GF-D8 (cell line): ENCODE data around the gene ASIC4.

Experiments
- DNase-seq: peaks from one replicate; lab custom pipeline; 2025; lab: John Stamatoyannopoulos, UW

ASIC4 gene

DNA sequence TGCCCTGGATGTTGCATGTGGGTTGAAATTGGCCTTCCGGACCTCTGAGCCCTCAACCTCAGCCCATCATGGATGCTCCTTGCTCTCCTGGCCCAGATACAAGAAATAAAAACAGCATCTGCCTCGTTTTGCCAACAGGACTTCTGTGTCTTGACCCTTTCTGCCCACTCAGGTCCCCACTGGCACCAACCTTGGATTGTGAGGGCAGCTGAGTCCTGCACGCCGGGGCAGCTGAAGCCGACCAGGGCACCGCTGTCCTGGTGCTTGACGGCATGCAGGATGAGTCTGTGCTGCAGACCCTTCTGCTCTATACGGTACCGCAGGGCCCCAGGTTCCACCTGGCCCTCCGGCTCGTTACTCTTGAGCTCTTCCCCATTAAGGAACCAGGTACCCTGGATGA, 52.4 kb downstream of the ASIC4 start:
- no peak for DNase-seq

DNA sequence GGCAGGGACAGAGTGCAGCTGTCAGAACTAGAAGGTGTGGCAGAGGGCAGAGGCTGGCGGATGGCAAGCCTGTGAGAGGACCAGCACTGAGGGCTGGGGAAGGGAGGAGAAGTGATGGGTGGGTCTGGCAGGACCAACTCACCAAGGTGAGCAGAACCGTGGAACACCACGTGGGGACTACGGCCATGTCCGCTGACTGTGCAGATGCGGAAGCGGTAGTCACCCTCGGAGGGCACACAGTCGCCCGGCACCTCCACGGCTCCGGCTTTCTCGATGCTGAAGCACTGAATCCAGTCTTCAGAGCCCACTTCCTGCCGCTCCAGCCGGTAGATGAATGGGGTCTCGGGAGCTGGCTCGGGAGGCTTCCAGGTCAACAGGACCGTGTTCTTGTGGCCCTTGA, 52.8 kb downstream of the ASIC4 start:
- DNase-seq: no peak

DNA sequence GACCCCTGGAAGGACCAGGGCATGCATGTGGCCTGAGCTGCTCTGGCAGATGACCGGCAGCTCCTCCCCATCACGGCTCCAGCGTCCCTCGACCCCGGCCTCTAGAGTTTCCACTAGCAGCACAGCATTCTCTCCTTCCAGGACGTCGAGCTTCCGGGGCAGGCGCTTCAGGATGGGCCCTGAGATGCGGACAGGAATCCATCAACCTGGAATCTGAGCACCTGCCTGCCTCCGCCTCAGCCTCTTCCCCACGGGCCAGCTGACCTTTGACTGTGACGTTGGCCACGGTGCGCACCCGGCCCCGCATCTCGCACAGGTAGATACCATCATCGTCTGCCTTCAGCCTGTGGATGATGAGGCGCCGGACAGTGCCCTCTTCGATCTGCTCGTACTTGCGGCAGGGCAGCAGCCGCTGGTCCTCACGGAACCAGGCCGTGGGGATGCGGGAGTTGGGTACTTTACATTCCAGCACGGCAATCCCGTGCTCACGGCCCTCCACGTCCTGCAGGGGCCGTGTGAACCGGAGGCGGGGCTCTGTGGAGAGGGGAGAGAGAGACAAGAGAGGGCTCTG, 53.6 kb downstream of the ASIC4 start:
- no peak for DNase-seq

DNA sequence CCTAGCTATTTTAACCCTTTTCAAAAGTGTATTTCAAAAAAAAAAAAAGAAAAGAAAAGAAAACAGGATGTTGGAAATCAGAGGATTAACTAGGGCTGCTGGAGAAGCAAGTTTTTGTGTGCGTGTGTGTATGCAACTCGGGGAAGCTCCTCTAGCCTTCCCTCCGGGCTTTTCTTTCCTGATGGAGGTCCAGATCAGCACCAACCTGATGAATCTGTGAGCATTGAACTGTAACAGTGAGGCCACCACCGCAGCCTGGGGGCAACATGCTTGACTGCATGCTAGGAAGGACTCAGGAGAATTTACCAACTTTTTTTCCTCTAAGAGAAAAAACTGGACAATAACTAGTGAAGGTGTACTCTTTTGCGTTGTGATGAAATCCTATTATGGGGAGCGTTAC, 54.8 kb downstream of the ASIC4 start:
- DNase-seq: no peak

DNA sequence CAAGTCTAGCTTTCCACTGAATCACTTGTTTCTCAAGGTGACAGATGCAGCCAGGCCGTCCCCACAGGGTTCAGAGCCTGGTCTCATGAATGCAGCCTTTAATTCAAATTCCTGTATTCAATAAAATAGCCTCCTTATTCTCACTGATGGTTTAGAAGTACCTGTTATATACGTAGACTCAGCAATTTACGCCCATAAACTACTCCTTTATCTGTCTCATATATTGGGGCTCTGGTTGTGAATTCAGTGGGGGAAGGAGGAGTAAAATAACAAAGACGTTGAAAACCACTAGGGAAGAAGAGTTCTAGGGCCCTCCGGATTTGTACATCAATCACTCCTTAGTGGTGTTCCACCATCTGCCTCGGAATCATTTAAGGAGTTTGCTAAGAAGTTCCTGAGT, 55.4 kb downstream of the ASIC4 start:
- no peak for DNase-seq

DNA sequence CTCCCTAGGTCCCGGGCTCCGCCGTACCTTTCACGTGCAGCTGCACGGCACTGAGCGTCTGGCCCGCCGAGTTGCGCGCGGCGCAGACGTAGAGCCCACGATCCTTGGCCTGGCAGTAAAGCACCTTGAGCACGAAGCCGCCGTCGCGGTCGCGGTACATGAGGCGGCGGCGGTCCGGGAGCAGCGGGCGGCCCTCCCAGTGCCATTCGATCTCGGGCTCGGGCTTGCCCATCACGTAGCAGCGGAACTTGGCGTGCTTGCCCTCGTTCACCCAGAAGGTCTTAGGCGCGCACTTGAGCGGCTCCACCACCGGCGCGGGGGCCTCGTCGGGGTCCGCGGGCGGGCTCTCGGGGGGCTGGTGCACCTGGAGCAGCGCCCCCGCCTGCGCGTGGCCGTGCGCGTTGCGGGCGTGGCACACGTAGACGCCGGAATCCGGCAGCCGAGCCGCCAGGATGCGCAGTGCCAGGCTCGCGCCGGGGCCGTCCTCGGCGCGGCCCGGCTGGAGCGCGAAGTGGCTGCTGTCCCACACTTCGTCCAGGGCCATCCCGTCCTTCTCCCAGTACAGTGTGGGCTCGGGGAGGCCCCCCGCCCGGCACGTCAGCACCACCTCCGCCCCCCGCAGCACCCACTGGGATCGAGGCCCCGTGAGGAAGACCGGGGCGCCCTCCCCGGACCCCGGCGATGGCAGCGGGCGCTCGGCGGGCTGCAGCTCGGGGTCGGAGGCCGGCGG, 56.1 kb downstream of the ASIC4 start:
- no peak for DNase-seq

DNA sequence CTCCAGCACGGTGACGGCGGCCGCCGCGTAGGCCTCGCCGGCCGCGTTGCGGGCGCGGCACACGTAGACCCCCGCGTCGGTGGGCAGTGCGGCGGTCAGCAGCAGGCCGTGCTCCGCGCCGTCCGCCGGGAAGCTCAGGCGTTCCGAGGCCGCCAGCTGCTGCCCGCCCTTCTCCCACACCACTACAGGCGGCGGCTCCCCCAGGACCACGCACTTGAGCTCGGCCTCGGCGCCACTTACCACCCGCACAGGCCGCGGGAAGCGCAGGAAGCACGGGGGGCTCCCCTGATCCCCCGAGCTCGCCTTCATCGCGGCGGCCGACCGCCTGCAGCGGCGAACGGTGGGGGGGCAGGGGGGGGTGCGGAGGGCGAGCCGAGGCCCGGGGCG, 56.6 kb downstream of the ASIC4 start:
- no peak for DNase-seq

DNA sequence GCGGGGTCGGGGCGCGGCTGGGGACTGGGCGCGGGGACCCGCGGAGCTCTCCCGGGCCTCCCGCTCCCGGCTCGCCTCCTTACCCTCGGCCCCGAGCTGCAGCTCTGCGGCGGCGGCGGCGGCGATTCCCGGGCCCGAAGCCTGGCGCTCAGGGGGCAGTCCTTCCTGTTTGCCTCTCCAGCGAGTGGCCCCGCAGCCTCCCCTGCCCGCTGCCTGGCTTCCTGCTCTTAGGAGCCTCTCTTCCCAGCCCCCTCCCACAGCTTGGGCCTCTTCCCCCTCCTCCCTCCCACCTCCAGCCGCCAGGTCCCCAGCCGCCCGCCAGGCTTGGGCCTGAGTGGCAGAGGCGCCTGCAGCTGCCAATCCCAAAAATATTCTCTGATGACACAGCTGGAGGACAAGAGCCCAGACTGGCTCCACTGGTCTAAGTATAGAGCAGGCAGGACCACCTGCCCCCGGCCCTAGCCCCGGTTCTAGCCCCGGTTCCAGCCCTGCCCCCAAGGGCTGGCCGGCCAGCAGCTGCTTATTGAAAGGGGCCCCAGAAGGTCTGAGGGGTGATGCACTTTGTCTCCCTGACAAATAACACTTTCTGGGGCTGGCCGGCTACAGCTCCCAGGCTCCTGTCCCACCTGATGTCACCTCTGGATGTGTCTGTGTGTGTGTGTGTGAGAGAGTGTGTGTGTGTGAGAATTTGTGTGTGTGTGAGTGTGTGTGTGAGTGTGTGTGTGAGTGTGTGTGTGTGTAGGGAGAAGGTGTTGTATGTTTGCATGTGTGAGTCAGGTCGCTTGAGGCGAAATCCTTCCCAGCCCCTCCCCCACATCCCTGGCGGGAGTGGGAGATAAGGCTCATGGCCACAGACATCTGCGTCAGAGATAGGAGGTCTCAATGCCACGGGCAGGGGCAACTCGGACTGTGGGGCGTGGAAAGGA, 57.3 kb downstream of the ASIC4 start, which contains the start of gene OBSL1:
Gene OBSL1 (minus strand): TSS at position 229 of the 926 bp plus-strand sequence. CDS start 307 bp downstream, outside the sequence.
- no peak for DNase-seq

DNA sequence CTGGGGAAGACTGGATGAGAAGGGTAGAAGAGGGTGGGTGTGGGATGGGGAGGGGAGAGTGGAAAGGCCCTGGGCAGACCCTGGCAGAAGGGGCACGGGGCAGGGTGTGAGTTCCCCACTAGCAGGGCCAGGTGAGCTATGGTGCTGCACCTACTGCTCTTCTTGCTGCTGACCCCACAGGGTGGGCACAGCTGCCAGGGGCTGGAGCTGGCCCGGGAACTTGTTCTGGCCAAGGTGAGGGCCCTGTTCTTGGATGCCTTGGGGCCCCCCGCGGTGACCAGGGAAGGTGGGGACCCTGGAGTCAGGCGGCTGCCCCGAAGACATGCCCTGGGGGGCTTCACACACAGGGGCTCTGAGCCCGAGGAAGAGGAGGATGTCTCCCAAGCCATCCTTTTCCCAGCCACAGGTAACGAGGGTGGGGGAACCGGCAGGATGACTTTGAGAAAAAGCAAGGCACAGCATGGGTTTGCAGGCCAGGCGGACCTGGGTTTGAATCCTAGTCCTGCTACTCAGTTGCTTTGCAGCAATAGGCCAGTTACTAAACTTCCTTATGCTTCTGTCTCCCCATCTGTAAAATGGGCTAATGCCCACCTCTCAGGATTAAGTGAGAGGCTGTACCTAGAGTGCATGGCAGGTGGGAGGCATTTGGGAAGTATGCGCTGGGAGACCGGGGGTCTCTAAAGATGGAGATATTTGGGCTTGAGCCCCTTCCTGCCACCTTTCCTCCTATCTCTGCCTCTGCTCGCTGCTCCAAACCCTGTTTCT, 58.1 kb downstream of the ASIC4 start, which contains the start of gene INHA:
Gene INHA (plus strand): TSS at position 74 of the 765 bp plus-strand sequence. CDS start 65 bp downstream, at position 139.
- DNase-seq: no peak

DNA sequence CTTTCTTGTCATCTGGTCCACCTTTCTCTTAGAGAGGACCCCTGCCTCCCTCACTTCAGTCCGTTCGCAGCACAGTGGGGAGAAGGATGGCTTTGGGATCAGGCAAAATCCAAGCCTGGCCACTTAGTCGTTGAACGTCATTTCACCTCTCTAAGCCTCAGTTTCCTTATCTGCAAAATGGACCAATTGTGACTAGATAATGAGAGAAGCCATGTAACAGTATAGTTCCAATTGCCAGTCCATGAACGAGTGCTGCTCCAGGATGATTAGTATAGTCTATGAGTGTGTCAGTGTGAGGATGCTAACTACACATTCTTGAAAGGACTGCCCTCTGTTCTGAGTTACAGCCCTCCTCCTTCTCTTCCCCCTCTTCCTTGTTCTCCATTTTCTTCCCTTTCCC, 58.9 kb downstream of the ASIC4 start:
- no peak for DNase-seq

DNA sequence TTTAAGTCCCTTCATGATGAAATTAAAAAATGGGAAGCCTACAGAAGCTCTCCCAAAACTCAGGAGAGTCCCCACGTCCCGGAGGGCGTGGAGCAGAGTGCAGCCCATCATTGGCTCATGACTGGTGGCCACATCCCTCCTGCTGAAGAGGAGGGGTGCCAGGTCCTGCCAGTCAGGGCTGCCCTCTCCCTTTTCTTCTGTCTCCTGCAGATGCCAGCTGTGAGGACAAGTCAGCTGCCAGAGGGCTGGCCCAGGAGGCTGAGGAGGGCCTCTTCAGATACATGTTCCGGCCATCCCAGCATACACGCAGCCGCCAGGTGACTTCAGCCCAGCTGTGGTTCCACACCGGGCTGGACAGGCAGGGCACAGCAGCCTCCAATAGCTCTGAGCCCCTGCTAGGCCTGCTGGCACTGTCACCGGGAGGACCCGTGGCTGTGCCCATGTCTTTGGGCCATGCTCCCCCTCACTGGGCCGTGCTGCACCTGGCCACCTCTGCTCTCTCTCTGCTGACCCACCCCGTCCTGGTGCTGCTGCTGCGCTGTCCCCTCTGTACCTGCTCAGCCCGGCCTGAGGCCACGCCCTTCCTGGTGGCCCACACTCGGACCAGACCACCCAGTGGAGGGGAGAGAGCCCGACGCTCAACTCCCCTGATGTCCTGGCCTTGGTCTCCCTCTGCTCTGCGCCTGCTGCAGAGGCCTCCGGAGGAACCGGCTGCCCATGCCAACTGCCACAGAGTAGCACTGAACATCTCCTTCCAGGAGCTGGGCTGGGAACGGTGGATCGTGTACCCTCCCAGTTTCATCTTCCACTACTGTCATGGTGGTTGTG, 60.4 kb downstream of the ASIC4 start:
- no peak for DNase-seq

DNA sequence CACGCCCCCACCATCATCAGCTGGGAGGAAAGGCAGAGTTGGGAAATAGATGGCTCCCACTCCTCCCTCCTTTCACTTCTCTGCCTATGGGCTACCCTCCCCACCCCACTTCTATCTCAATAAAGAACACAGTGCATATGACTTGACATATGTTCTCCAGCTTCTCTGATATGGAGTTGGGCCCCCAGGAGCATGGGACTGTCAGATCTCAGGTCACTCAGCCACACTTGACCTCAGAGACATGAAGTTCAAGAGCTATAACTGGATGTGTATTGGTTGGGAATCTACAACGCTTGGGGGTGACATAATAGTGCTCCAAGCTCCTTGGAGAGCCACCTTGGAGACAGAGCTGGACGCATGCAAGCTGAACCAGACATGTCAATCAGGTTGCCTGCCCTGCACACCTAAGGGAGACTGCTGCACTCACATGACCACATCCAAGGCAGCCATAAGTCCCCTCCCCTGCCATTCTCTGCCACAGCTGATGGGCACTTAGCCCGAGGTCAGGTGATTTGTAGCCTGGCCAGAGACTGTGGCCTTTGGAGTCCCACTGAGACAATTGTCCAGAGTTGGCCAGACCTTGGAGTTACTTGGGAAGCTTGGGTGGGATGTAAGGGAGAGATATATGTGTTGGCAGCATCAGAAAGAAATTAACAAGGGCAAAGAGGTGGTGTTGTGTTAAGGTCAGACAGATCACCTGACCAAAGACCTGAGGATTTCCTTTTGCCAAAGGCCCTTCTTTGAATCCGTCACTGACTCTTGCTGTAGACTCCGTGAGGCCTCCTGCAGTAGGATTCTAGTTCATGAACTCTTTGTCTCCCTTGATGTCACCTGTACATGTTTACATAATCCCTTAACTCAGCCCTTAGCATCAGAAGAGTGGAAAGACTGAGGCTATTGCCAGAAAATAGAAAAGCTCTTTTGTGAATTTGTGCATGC, 61.6 kb downstream of the ASIC4 start:
- no peak for DNase-seq

DNA sequence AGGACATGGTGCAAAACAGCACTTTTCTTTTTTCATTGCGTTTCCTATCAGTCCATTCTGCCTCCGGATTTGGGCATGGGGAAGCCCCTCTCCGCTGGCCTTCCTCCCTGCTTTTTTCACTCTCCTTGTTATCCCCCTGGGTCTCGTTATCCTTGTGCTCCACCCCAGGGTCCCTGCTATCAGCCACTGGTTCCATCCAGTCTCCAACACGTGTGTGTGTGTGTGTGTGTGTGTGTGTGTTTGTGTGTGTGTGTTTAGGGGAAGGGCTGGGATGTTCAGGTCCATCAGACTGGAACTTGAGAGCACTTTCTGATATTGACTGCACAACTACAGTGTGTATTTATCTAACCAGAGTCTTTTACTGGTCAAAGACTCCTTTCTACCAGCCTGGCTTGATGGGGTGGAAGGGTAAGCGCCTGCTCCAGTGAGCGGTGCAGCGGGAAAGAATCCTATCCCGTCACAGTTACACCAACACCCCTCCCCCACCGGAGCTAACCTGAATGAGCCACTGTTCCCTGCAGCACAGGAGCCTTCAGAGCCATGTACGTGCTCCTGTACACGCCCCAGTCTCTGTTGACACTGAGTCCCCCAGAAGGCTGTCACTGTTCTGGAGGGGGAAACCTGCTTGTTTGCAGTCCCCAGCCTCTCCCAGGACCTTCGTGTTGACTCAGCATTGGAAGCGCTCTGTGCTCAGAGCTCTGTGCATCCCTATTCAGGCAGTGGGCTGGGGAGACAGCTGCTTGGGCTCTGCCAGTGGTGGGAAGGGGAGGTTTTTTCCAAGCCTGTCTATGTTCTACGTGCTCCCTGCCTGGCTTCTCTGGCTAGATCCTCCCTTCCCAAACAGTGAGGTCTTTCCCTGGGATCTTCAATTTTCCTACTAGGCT, 62.5 kb downstream of the ASIC4 start:
- DNase-seq: no peak

DNA sequence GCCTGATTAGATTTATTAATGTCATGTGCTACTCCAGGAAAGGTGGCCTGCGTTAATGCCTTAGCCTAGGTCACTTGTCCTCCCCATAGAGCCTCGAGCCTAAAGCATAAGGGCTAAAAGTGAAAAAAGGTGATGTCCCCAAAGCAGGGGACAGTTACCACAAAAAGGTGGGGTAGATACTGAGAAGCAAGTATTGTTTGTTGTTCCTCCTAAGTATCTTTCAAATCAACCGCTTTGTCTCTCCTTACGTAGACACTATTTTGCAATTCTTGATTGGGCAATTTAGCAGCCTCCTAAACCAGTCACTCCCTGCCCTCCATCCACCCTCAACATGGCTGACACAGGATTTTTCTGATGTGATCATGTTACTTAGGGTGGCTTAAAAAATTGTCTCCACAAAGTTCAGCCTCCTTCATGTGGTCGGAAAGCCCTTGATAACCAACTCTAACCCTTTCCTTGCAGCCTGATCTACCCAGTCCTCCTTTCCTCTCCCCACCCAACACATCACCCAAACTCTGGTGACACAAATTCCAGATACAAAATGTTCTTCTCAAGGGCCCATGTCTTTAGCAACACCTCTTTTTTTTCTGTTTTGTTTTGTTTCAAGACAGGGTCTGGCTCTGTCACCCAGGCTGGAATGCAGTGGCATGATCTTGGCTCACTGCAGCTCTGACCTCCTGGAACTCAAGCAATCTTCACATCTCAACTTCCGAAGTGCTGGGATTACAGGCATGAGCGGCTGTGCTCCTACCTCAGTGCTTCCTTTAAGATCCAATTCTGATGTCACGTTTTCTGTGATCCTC, 64.7 kb downstream of the ASIC4 start:
- no peak for DNase-seq

DNA sequence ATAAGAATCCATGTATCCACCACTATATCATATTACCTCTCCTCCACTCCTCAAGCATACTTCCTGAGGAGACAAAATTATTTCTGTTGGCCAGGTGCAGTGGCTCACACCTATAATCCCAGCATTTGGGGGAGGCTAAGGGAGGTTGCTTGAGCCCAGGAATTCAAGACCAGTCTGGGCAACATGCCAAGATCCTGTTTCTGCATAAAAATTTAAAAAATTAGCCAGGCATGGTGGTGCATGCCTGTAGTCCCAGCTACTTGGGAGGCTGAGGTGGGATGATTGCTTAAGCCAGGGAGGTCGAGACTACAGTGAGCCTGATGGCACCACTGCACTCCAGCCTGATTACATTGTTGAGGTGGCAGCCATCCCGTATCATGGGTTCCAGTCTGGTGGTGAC, 67.1 kb downstream of the ASIC4 start:
- no peak for DNase-seq
